ENCODE data around the gene ANKS3.

DNA sequence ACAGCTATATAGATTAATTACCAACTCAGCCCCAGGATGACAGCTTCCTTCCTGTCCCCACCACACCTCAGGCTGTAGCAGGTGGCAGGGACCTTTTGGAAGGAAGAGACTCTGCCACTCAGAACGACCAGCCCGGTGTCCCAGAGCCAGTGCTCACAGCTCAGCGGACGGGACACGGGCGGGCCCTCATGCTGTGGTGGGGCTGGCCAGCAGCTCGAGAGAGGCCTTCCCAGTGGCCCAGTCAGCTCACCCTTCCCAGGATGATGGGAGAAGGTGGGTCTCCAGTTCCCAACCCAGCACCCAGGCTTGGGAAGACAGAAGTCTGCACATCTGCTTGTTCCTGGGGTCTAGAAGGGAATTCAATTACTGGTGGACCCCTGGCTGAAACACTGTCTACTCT, 30.2 kb downstream of the ANKS3 start:
- TF ChIP-seq TEAD4 (IDR thresholded peaks at IDR 0.05; ENCODE audit: borderline replicate concordance, insufficient read depth) (no peak), MXI1 (IDR thresholded peaks at IDR 0.05; ENCODE audit: low read depth, low read length) (no peak), POLR2AphosphoS5 (IDR thresholded peaks at IDR 0.05; ENCODE audit: low read depth, low read length) (no peak)
- TF ChIP-seq, protein P1, sequence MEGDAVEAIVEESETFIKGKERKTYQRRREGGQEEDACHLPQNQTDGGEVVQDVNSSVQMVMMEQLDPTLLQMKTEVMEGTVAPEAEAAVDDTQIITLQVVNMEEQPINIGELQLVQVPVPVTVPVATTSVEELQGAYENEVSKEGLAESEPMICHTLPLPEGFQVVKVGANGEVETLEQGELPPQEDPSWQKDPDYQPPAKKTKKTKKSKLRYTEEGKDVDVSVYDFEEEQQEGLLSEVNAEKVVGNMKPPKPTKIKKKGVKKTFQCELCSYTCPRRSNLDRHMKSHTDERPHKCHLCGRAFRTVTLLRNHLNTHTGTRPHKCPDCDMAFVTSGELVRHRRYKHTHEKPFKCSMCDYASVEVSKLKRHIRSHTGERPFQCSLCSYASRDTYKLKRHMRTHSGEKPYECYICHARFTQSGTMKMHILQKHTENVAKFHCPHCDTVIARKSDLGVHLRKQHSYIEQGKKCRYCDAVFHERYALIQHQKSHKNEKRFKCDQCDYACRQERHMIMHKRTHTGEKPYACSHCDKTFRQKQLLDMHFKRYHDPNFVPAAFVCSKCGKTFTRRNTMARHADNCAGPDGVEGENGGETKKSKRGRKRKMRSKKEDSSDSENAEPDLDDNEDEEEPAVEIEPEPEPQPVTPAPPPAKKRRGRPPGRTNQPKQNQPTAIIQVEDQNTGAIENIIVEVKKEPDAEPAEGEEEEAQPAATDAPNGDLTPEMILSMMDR (IDR thresholded peaks at IDR 0.05): no peak
